ENCODE measurements around the gene CAMK1.
A peak's percentile ranks its signal among the peaks of the same experiment; 100 is the strongest.

Gene CAMK1

DNA sequence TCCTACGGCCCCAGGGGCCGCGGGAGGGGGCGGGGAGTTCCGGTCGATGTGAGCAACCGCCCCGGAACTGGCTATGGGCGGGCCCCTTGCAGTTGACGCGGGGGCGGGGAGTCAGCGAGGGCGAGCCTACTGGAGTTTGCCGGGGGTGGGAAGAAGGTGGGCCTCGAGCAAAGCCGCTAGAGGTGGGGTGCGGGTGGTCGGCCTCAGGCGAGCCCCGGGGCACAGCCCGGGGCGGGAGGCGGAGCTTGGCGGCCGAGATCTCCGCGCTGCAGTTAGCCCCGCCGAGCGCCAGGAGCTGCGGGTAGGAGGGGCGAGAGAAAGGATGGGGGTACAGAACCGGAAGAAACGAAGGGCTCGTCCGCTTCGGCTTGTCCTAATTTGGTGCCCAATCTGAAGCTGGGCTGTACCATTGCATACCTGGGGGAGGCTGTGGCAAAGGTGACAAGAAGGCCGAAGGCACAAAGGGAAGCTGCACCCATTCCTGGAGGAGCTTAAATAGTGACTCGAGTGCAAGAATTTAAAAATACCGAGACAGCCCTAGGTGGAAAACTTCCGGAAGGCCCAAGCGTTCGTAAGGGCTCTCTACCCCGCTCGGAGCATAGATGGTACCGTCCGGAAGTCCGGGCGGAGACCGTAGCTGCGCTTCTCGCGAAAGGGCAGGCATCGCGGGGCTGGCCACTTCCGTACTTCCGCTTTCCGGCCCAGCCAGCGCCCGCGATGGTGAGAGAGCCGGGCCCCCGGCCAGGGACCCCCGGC lies 22.8 kb upstream of the CAMK1 start, which contains the start of the genes ARPC4 and TADA3:
Gene ARPC4 (plus strand): TSS at position 678 of the 756 bp plus-strand sequence. CDS start 40 bp downstream, at position 718.
Gene TADA3 (minus strand): TSS at position 69 of the 756 bp plus-strand sequence. CDS start 1,007 bp downstream, outside the sequence.
- Histone ChIP-seq H3K36me3 (ENCODE audit: control insufficient read depth in 1 of 2, insufficient read depth in 2 of 2, low read length in 2 of 2) (peaks cover 16 to 31% of the 10 kb centered on the region in 2 experiments), H4K8ac (ENCODE audit: low read depth, low read length) (peak within 1 kb of the TSS; percentile 91), H3K27me3 (ENCODE audit: insufficient read depth, low read length) (no peaks in the 10 kb centered on the region), H3K79me2 (ENCODE audit: control insufficient read depth, insufficient read depth, low read length, poor library complexity) (peaks cover 12% of the 10 kb centered on the region), H3K4me2 (ENCODE audit: low read length) (peak within 1 kb of the TSS; percentile 72), H2BK120ac (ENCODE audit: insufficient read depth, low read length, poor library complexity) (peak within 1 kb of the TSS; percentile 87), H3K9ac (ENCODE audit: low read length) (peak within 1 kb of the TSS; percentile 93), H2BK12ac (ENCODE audit: low read length) (peak within 1 kb of the TSS; percentile 45), H3K23ac (ENCODE audit: low read length) (no peak within 1 kb of the TSS), H3K14ac (ENCODE audit: low read length) (peak within 1 kb of the TSS; percentile 93), H3K4me1 (ENCODE audit: control insufficient read depth in 1 of 2, insufficient read depth in 2 of 2, low read length in 2 of 2) (peaks cover 3% of the 10 kb centered on the region in 2 experiments), H3K4me3 (ENCODE audit: low read depth, low read length) (peak within 1 kb of the TSS; percentile 93), H3K79me1 (ENCODE audit: low read length) (peaks cover 14% of the 10 kb centered on the region), H2AFZ (ENCODE audit: insufficient read depth, low read length, poor library complexity) (peak within 1 kb of the TSS; percentile 58), H3K27ac (ENCODE audit: low read depth, low read length) (peak within 1 kb of the TSS; percentile 89), H3K4ac (ENCODE audit: low read depth, low read length) (peak within 1 kb of the TSS; percentile 78), H4K12ac (ENCODE audit: low read depth, low read length) (peak within 1 kb of the TSS; percentile 92), H2BK5ac (ENCODE audit: low read depth, low read length, poor library complexity) (peak within 1 kb of the TSS; percentile 96), H3K9me3 (ENCODE audit: insufficient read depth, low read depth, low read length) (no peaks in the 10 kb centered on the region), H3K18ac (ENCODE audit: low read length) (peak within 1 kb of the TSS; percentile 67), H4K91ac (ENCODE audit: low read depth, low read length) (peak within 1 kb of the TSS; percentile 95), H2AK5ac (ENCODE audit: low read length) (peak within 1 kb of the TSS; percentile 61)
- DNase-seq, result peak; percentile 97 to 98
- WGBS (ENCODE audit: extremely low coverage, insufficient coverage, insufficient read length), result no CpG with 5 or more reads among the region's 65 CpGs

DNA sequence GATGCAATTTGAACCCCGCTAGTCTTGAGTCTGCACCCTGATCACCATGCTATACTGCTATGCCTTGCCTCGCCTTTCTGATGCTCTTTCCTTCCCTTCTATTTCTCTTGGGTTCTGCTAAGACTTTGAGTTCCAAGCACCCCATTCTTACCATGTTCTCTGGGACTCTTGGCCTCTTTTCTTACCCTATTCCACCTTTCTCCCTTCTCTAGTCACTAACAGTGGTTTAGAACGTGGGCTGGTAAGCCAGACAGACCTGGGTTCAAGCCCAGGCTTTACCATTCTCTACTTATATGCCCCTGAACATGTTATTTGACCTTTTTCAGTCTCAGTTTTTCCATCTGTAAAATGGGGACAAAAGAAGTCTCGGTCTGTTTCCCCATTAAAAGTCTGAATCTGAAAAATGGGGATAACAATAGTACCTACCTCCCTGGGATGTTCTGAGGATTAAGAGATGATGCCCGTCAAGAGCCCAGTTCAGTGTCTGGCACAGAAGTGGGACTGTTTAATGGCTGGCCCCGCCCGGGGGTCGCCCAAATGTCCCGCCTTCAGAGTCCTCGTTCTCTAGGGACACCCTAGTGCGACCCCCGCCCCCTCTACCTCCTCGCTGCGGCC lies 22.1 kb upstream of the CAMK1 start:
- Histone ChIP-seq H3K14ac (ENCODE audit: low read length) (peak overlapping the region; percentile 32), H3K18ac (ENCODE audit: low read length) (no peak overlapping the region), H2BK5ac (ENCODE audit: low read depth, low read length, poor library complexity) (peak overlapping the region; percentile 96), H3K27me3 (ENCODE audit: insufficient read depth, low read length) (no peaks in the 10 kb centered on the region), H3K4me1 (ENCODE audit: control insufficient read depth in 1 of 2, insufficient read depth in 2 of 2, low read length in 2 of 2) (peaks cover 3% of the 10 kb centered on the region in 2 experiments), H4K12ac (ENCODE audit: low read depth, low read length) (peak overlapping the region; percentile 6), H2BK12ac (ENCODE audit: low read length) (no peak overlapping the region), H3K36me3 (ENCODE audit: control insufficient read depth in 1 of 2, insufficient read depth in 2 of 2, low read length in 2 of 2) (peaks cover 16 to 30% of the 10 kb centered on the region in 2 experiments), H3K4ac (ENCODE audit: low read depth, low read length) (no peak overlapping the region), H3K27ac (ENCODE audit: low read depth, low read length) (peak overlapping the region; percentile 89), H3K9ac (ENCODE audit: low read length) (peak overlapping the region; percentile 67), H3K4me3 (ENCODE audit: low read depth, low read length) (peak overlapping the region; percentile 93), H2AFZ (ENCODE audit: insufficient read depth, low read length, poor library complexity) (no peak overlapping the region), H2BK120ac (ENCODE audit: insufficient read depth, low read length, poor library complexity) (peak overlapping the region; percentile 6), H4K8ac (ENCODE audit: low read depth, low read length) (peak overlapping the region; percentile 91), H3K9me3 (ENCODE audit: insufficient read depth, low read depth, low read length) (no peaks in the 10 kb centered on the region), H2AK5ac (ENCODE audit: low read length) (peak overlapping the region; percentile 31), H3K79me1 (ENCODE audit: low read length) (peaks cover 14% of the 10 kb centered on the region), H4K91ac (ENCODE audit: low read depth, low read length) (peak overlapping the region; percentile 95), H3K4me2 (ENCODE audit: low read length) (peak overlapping the region; percentile 61), H3K23ac (ENCODE audit: low read length) (no peak overlapping the region), H3K79me2 (ENCODE audit: control insufficient read depth, insufficient read depth, low read length, poor library complexity) (peaks cover 12% of the 10 kb centered on the region)
- no CpG with 5 or more reads among the region's 14 CpGs for WGBS (ENCODE audit: extremely low coverage, insufficient coverage, insufficient read length)
- DNase-seq, result no peak

DNA sequence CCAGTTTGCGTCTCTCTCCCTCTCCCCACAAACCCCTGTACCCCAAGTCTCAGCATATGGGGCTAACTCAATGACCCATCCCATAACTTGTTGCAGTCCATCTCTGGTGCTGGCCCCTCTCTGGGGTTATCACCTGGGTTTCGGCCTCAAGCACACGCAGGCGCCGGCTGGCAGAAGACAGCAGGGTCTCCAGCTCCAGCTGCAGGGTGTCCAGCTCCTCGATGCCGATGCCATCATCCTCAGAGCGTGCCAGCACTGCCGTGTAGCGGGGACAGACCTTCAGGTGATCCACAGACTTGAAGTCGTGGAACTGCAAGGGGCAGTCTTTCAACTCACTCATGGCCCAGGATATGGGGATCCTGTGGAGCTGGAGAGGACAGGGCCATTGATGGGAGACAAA lies 21.4 kb upstream of the CAMK1 start:
- Histone ChIP-seq H3K27me3 (ENCODE audit: insufficient read depth, low read length) (no peaks in the 10 kb centered on the region), H4K12ac (ENCODE audit: low read depth, low read length) (no peak overlapping the region), H3K4me3 (ENCODE audit: low read depth, low read length) (no peak overlapping the region), H2BK12ac (ENCODE audit: low read length) (no peak overlapping the region), H2AK5ac (ENCODE audit: low read length) (no peak overlapping the region), H3K14ac (ENCODE audit: low read length) (no peak overlapping the region), H3K36me3 (ENCODE audit: control insufficient read depth in 1 of 2, insufficient read depth in 2 of 2, low read length in 2 of 2) (peaks cover 18 to 35% of the 10 kb centered on the region in 2 experiments), H3K27ac (ENCODE audit: low read depth, low read length) (no peak overlapping the region), H3K4me1 (ENCODE audit: control insufficient read depth in 1 of 2, insufficient read depth in 2 of 2, low read length in 2 of 2) (peaks cover 3% of the 10 kb centered on the region in 2 experiments), H4K91ac (ENCODE audit: low read depth, low read length) (no peak overlapping the region), H3K9ac (ENCODE audit: low read length) (no peak overlapping the region), H3K9me3 (ENCODE audit: insufficient read depth, low read depth, low read length) (no peaks in the 10 kb centered on the region), H3K4ac (ENCODE audit: low read depth, low read length) (no peak overlapping the region), H2BK5ac (ENCODE audit: low read depth, low read length, poor library complexity) (no peak overlapping the region), H4K8ac (ENCODE audit: low read depth, low read length) (peak overlapping the region; percentile 10), H3K18ac (ENCODE audit: low read length) (peak overlapping the region; percentile 14), H2BK120ac (ENCODE audit: insufficient read depth, low read length, poor library complexity) (no peak overlapping the region), H3K4me2 (ENCODE audit: low read length) (no peak overlapping the region), H3K79me2 (ENCODE audit: control insufficient read depth, insufficient read depth, low read length, poor library complexity) (peaks cover 12% of the 10 kb centered on the region), H3K79me1 (ENCODE audit: low read length) (peaks cover 14% of the 10 kb centered on the region), H3K23ac (ENCODE audit: low read length) (no peak overlapping the region), H2AFZ (ENCODE audit: insufficient read depth, low read length, poor library complexity) (no peak overlapping the region)
- no peak for DNase-seq
- WGBS (ENCODE audit: extremely low coverage, insufficient coverage, insufficient read length), result no CpG with 5 or more reads among the region's 11 CpGs

- Histone ChIP-seq H3K4ac (ENCODE audit: low read depth, low read length) (no peak overlapping the region), H3K4me3 (ENCODE audit: low read depth, low read length) (no peak overlapping the region), H3K23ac (ENCODE audit: low read length) (no peak overlapping the region), H2AFZ (ENCODE audit: insufficient read depth, low read length, poor library complexity) (no peak overlapping the region), H3K36me3 (ENCODE audit: control insufficient read depth in 1 of 2, insufficient read depth in 2 of 2, low read length in 2 of 2) (peaks cover 30 to 42% of the 10 kb centered on the region in 2 experiments), H3K79me1 (ENCODE audit: low read length) (peaks cover 6% of the 10 kb centered on the region), H3K9me3 (ENCODE audit: insufficient read depth, low read depth, low read length) (no peaks in the 10 kb centered on the region), H3K27ac (ENCODE audit: low read depth, low read length) (no peak overlapping the region), H2BK120ac (ENCODE audit: insufficient read depth, low read length, poor library complexity) (no peak overlapping the region), H3K18ac (ENCODE audit: low read length) (no peak overlapping the region), H3K27me3 (ENCODE audit: insufficient read depth, low read length) (no peaks in the 10 kb centered on the region), H3K9ac (ENCODE audit: low read length) (no peak overlapping the region), H2AK5ac (ENCODE audit: low read length) (no peak overlapping the region), H3K4me1 (ENCODE audit: control insufficient read depth in 1 of 2, insufficient read depth in 2 of 2, low read length in 2 of 2) (peaks cover 3% of the 10 kb centered on the region in 2 experiments), H3K4me2 (ENCODE audit: low read length) (no peak overlapping the region), H4K12ac (ENCODE audit: low read depth, low read length) (no peak overlapping the region), H3K79me2 (ENCODE audit: control insufficient read depth, insufficient read depth, low read length, poor library complexity) (peaks cover 1% of the 10 kb centered on the region), H4K8ac (ENCODE audit: low read depth, low read length) (no peak overlapping the region), H2BK5ac (ENCODE audit: low read depth, low read length, poor library complexity) (no peak overlapping the region), H3K14ac (ENCODE audit: low read length) (no peak overlapping the region), H4K91ac (ENCODE audit: low read depth, low read length) (no peak overlapping the region), H2BK12ac (ENCODE audit: low read length) (no peak overlapping the region)
- no CpG with 5 or more reads among the region's 6 CpGs for WGBS (ENCODE audit: extremely low coverage, insufficient coverage, insufficient read length)
- DNase-seq, result no peak
These were observed 18.0 kb upstream of the CAMK1 start for GRCh38 chr3:9787714-9788113.

Measured in trophoblast cell (in vitro differentiated cells and primary cell).